Calu3 (cell line): ENCODE results near the gene SULF2. TPM values are rescaled to one million over a fixed set of nuclear protein-coding genes. Genes with fewer than 3 reads are reported as not detected.

Experiments
- BruUV-seq: library from RNA; stranded (reverse); fragments of 400-500 nt; replicated peaks from 2 replicates; lab custom pipeline; 2021; lab: Mats Ljungman, UMichigan
- CTCF ChIA-PET: fragments of 300-600 bp; sonication (Branson Sonifier 250); formaldehyde crosslinking; loops from one replicate; lab custom pipeline; 2022; ENCODE audit warnings: antibody characterized with exemption; lab: Charles Lee
- DNase-seq: peaks from one replicate; pipeline ENCODE4 v3.0.0; 2022
- H3K27ac Mint-ChIP-seq: one replicate; pipeline ENCODE4 v1.8.0; 2022; ENCODE audit warnings: mixed read lengths; ENCODE audit not compliant: unreplicated experiment
- H3K27me3 Mint-ChIP-seq: one replicate; pipeline ENCODE4 v1.8.0; 2022; ENCODE audit warnings: mixed read lengths; ENCODE audit not compliant: unreplicated experiment
- H3K36me3 Mint-ChIP-seq: one replicate; pipeline ENCODE4 v1.8.0; 2022; ENCODE audit warnings: mild to moderate bottlenecking, moderate library complexity, mixed read lengths; ENCODE audit not compliant: insufficient read depth, unreplicated experiment
- H3K4me1 Mint-ChIP-seq: one replicate; pipeline ENCODE4 v1.8.0; 2022; ENCODE audit warnings: mild to moderate bottlenecking, low read depth, mixed read lengths; ENCODE audit not compliant: unreplicated experiment
- H3K4me3 Mint-ChIP-seq: one replicate; pipeline ENCODE4 v1.8.0; 2022; ENCODE audit warnings: mild to moderate bottlenecking, low read depth, moderate library complexity, mixed read lengths; ENCODE audit not compliant: unreplicated experiment
- H3K9me3 Mint-ChIP-seq: one replicate; pipeline ENCODE4 v1.8.0; 2022; ENCODE audit warnings: low read depth, mixed read lengths; ENCODE audit not compliant: unreplicated experiment
- intact Hi-C: fragments of 100-400 bp; cut with micrococcal nuclease; formaldehyde crosslinking; loops from one replicate; pipeline ENCODE4 v1.10.0; 2022; ENCODE audit not compliant: unreplicated experiment
- total RNA-seq: library from RNA; stranded (reverse); gene quantifications from 2 replicates; pipeline ENCODE4 v1.2.3, GENCODE V29; 2022
- TF ChIP-seq, protein P1 (sequence below): fragments of 200-600 bp; IDR thresholded peaks from one replicate; pipeline ENCODE4 v1.8.0; 2022; ENCODE audit warnings: antibody characterized with exemption; ENCODE audit not compliant: unreplicated experiment

Gene SULF2
- total RNA-seq, 1 experiment from 2014 or later, result 112 TPM

DNA sequence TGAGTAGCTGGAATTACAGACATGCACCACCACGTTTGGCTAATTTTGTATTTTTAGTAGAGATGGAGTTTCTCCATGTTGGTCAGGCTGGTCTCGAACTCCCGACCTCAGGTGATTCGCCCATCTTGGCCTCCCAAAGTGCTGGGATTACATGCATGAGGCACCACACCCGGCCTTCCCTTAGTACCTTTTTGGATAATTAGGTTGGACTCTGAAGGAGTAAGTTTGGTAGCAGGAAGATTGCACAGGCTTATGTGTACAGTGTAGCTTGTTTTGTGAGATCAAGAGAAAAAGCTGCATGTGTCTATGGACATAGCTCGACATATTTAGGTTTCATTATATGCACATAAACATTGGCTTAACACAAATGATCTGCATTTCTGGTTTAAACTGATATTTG lies 166.8 kb downstream of the SULF2 start:
- Mint-ChIP-seq H3K36me3 (peaks cover 12% of the 10 kb centered on the region), H3K27me3 (no peaks in the 10 kb centered on the region), H3K27ac (no peak overlapping the region), H3K9me3 (no peaks in the 10 kb centered on the region), H3K4me1 (peaks cover 17% of the 10 kb centered on the region), H3K4me3 (no peak overlapping the region)
- DNase-seq, result no peak
- CTCF ChIA-PET, result interaction anchor here (1.1 to 3.4 kb wide), 3 partner anchors 163 to 345 kb away, joined by 3 to 20 read pairs (median 3); no protein-coding TSS in a partner anchor
- TF ChIP-seq, protein P1, sequence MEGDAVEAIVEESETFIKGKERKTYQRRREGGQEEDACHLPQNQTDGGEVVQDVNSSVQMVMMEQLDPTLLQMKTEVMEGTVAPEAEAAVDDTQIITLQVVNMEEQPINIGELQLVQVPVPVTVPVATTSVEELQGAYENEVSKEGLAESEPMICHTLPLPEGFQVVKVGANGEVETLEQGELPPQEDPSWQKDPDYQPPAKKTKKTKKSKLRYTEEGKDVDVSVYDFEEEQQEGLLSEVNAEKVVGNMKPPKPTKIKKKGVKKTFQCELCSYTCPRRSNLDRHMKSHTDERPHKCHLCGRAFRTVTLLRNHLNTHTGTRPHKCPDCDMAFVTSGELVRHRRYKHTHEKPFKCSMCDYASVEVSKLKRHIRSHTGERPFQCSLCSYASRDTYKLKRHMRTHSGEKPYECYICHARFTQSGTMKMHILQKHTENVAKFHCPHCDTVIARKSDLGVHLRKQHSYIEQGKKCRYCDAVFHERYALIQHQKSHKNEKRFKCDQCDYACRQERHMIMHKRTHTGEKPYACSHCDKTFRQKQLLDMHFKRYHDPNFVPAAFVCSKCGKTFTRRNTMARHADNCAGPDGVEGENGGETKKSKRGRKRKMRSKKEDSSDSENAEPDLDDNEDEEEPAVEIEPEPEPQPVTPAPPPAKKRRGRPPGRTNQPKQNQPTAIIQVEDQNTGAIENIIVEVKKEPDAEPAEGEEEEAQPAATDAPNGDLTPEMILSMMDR, result no peak
- no TSS peak for BruUV-seq
- intact Hi-C loops, result no loop called here

DNA sequence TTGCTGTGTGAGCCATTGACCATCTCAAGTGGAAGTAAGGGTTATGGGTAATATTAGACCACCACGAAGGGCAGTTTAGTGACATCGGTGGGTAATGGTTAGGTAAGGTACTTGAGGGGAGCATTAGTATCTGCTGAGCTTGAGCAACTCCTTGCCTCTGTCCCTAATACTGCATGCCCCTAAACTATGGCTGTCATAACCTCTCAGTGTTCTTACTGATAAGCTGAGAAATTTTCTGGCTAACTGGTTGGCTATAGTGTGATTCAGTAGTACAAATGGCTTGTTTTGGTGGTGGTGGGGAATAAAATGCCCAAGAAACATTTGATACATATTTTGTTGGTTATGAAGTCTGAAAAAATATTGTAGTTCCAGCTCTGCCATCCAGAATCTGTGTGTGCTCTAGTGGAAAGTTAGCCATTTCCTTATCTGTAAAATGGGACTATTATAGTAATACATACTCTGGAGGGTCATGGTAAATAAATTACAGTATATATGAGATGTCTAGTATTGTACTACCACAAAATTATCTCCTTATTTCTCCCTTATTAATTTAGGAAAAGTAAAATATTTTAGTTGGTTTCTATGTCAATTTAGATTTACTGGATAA lies 170.5 kb downstream of the SULF2 start:
- H3K36me3 Mint-ChIP-seq, result no peaks in the 10 kb centered on the region
- intact Hi-C loops, result no loop called here
- H3K27me3 Mint-ChIP-seq, result no peaks in the 10 kb centered on the region
- peak overlapping the region; percentile 17 for H3K27ac Mint-ChIP-seq
- H3K4me1 Mint-ChIP-seq, result peaks cover 24% of the 10 kb centered on the region
- TF ChIP-seq, protein P1, result no peak
- no TSS peak for BruUV-seq
- no peak for DNase-seq
- CTCF ChIA-PET, result interaction anchor here (1.1 to 1.3 kb wide), 3 partner anchors 20 to 410 kb away, joined by 3 to 5 read pairs (median 3); no protein-coding TSS in a partner anchor
- H3K9me3 Mint-ChIP-seq, result no peaks in the 10 kb centered on the region
- no peak overlapping the region for H3K4me3 Mint-ChIP-seq

DNA sequence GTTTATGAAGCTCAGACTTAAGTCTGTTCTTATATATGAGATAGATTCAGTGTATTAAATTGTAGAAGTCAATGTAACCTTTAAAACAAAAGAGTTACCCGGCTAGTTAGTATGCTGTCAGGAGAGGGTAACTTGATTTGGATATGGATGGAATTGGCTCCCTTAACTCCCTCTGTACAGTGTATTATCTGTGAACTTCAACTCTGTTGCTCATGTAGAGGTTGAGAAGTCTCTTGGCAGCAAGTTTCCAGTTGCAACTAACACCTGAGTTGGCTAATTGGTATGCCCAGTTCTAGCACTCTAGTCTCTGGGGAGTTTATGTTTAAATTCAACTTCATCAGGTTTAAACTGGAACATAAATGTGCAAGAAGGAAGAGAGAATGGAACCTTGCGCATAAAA lies 172.6 kb downstream of the SULF2 start:
- Mint-ChIP-seq H3K36me3 (no peaks in the 10 kb centered on the region), H3K9me3 (no peaks in the 10 kb centered on the region), H3K4me1 (peaks cover 26% of the 10 kb centered on the region), H3K4me3 (no peak overlapping the region), H3K27ac (no peak overlapping the region), H3K27me3 (no peaks in the 10 kb centered on the region)
- intact Hi-C loops, result no loop called here
- no TSS peak for BruUV-seq
- CTCF ChIA-PET, result no interaction called here
- no peak for DNase-seq
- TF ChIP-seq, protein P1, result no peak

DNA sequence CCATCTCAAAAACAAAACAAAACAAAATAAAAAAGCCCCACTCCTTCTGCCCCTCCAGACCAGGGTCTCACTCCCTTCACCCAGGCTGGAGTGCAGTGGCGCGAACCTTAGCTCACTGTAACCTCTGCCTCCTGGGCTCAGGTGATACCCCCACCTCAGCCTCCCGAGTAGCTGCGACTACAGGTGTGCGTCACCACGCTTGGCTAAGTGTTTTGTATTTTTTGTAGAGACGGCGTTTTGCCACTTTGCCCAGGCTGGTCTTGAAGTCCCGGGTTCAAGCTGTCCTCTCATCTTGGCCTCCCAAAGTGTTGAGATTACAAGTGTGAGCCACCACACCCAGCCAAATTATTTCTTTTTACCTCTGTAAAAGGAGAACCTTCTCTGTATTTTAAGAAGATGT lies 173.5 kb downstream of the SULF2 start:
- intact Hi-C loops, result no loop called here
- Mint-ChIP-seq H3K4me1 (peaks cover 33% of the 10 kb centered on the region), H3K36me3 (no peaks in the 10 kb centered on the region), H3K27ac (no peak overlapping the region), H3K27me3 (no peaks in the 10 kb centered on the region), H3K9me3 (no peaks in the 10 kb centered on the region), H3K4me3 (no peak overlapping the region)
- DNase-seq, result no peak
- no TSS peak for BruUV-seq
- TF ChIP-seq, protein P1, result no peak
- CTCF ChIA-PET, result interaction anchor here (1.4 kb wide), 1 partner anchor 13 kb away, joined by 4 read pairs; no protein-coding TSS in a partner anchor
